ENCODE results near the gene VMAC.

The VMAC gene

DNA sequence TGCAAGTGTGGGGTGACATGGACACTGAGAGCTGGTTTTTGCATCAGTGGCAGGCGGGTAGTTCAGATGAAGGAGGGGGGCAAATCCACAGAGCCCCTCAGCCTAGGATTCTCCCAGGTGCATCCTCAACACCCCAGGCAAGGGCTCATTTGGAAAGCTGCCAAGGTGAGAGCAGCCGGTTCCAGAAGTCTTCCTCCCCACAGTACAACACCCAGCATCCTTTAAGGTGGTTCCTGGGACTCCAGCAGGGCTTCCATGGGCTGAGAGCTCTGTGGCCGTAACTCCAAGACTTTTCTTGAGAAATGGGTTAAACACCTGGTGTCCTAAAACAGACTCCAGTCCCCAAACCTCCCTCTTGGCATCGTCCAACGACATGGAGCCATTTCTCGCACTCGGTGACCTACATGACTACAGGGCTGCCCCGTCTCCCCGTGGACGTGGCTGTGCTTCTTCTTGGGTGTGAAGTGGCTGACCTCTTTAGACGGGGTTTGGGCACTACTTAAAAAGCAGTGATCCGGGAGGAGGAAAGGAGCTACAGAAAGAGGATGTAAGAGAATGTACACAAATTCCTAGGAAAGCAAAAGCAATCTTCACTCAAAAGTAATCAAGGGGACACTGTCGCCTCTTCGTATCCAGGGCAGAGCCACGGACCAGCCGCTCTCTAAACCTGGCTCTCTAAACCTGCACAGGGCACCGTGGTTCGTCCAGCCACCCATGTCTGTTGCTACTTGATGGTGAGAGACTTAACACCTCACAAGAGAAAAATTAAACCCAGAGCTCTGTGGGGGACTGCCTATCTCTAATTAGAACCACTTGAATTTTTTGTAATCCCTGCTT, 47.7 kb downstream of the VMAC start:
- DNase-seq (ENCODE audit: low spot score) = no peak

DNA sequence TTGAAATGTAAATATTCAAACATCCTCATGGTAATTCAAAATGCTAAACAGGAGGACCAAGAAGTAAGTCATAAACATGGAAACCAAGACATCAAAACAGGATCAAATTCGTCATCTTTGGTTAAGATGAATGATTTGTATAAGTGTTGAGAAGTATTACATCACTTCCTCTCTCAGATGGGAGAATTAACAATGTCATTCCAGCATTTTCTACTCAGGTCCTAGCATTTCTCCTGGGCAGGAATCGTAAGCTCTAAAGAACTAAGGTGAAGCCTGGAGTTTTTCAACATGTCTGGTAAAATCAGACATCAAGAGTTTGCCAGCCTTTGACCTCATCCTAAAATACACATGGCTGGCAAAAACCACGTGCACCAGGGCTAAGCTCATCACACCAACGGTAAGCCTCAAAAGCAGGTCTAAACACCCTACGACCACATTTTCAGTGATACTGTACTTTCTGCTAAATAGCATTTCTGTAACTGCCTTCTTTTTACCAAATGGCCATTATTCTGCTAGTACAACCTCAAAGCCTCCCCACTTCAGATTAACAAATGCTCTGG, 48.4 kb downstream of the VMAC start:
- DNase-seq (ENCODE audit: low spot score) = no peak

DNA sequence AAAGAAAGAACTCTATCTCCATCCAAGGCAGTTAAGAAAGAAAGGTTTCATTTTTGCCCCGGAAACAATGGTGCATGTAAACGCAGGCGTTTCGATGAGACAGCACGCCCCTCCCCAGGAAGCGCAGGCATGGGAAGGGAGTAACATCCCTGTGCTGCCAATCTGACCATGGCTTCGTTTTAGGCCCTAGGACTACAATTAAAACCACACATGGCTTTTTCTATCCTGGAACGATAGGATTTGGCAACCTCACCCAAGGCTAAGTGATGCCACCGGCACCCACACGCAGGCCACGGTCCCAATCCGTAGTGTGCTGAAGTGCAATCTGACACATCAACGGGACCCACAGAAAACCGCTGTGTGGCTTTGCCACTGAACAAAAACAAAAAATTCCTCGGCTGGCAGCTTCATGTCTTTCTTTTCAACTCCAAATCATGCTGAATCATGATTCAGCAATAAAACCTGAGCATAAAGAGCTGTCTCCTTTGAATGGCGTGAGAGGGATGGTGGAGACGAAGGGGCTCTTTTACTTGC, 49.1 kb downstream of the VMAC start:
- DNase-seq (ENCODE audit: low spot score) = no peak

DNA sequence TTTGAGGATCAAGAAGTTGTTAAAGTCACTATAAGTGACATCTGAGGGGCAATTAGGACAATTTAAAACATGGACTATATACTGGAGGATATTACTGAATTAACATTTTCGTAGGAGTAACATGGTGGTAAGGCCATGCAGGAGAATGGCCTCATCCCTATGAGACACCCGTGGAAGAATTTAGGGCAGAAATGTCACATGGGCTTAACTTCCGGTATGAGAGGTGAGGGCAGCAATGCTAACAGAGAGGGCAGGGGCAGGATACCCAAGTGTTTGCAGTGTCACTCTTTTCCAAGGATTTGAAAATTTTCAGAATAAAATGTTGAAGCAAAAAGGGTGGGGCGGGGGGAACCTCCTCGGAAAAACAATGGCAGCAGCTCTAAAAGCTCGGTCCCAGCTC, 49.6 kb downstream of the VMAC start:
- DNase-seq (ENCODE audit: low spot score) = no peak

DNA sequence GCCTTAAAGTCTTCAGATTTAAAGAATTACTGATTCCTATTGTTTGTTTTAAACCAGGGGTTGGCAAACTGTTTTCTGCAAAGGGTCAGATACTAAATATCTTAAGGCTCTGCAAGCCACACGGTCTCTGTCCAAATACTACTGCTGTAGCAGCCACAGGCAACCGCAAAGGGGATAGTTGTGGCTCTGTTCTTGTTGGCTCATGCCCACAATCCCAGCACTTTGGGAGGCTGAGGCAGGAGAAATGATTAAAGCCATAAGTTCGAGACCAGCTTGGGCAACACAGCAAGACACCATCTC, 50.9 kb downstream of the VMAC start:
- no peak for DNase-seq (ENCODE audit: low spot score)

DNA sequence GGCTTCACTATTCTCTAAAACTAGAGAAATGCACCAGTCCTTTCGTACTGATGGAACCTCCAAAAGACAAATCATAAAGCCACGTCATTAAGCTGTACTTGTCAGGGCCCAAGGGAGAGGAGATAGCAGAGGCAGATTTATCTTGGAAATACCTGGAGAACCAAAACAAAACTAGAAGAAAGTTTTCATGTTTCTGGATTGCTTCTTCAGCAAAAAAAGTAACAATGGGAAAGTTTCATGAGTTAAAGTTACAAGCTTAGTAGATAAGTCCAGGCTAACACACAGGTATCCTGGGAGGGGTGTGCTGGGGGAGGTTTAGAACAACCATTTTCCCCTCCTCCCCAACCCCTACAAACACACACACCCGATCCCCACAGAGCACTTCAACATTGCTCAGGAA, 51.7 kb downstream of the VMAC start:
- DNase-seq (ENCODE audit: low spot score) = no peak

DNA sequence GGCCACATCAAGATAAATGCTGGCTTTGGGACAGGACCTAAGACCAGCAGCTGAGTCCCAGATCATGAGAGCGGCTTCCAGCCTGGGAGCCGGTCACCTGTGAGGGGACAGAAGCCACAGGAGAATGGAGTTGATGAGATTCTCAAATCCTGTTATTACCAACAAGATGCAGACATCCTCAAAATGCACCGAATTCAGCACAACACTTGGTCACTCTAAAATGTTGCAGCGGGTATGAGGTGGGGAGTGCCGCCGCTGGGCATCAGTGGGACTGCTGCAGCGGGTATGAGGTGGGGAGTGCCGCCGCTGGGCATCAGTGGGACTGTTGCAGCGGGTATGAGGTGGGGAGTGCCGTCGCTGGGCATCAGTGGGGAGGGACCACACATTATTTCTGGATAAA, 52.1 kb downstream of the VMAC start:
- DNase-seq (ENCODE audit: low spot score) = no peak

DNA sequence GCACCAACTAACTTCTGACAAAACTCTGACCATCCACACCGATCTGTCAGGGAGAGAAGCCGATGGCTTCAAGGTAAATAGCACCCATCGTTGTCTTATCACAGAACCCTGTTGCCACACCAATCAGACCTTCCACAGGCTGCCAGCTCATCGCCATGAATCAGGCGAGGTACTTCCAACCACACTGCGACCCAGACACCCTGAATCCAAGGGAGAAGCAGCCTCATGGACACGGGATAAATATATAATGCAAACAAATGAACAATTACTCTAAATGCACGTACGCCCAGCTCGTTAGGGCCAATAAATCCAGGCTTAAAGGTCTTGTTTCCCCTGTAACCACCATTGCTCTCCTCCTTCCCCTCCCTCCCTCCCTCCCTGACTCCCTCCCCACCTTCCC, 52.5 kb downstream of the VMAC start:
- no peak for DNase-seq (ENCODE audit: low spot score)

DNA sequence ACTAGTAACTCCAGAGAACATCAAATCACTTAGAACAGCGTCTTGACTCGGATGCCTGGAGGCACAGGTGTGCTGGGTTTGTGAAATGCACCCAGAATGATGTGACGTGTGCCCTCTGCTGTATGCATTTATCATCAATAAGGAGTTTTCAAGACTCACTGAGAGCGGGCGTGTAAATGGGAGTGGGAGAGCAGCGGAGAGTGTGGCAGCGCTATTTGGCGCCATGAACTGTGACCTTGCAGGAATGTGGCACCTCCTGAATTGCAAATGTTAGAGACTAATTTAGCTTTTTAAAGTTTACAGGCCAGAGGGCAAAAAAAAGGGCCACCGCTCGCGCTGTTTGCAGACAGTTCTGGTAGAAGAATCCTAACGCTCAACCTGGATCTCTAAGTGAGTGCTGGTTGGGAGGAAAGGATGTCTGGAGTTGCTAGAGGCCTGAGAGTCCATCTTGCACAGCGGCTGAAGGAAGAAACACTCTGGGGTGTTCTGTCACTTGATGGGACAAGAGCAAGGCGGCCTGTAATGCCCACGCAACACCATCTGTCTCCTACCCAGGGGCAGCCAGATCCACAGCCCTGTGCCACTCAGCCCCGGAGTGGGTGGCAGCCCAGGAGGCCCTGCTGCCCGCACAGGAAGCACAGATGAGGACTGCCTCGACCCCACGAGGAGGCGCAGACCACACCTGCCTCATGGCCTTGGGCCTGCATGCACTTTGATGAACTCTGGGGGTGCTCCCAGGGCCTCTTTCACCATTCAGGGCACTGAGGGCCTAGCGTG, 53.6 kb downstream of the VMAC start:
- DNase-seq (ENCODE audit: low spot score) = no peak

DNA sequence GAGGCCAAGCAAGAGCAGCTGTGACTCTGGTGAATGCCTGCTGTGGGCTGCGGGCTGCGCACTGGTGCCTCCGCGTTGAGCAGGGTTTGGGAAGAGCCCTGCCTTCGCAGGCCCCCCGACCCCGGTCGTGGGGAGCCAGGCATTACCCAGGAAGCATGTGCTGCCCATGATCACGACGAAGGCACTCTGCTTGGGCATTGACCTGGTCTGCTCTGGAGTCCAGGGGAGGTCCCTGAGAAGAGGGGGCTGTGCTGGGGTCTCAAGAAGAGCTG, 54.1 kb downstream of the VMAC start:
- no peak for DNase-seq (ENCODE audit: low spot score)

DNA sequence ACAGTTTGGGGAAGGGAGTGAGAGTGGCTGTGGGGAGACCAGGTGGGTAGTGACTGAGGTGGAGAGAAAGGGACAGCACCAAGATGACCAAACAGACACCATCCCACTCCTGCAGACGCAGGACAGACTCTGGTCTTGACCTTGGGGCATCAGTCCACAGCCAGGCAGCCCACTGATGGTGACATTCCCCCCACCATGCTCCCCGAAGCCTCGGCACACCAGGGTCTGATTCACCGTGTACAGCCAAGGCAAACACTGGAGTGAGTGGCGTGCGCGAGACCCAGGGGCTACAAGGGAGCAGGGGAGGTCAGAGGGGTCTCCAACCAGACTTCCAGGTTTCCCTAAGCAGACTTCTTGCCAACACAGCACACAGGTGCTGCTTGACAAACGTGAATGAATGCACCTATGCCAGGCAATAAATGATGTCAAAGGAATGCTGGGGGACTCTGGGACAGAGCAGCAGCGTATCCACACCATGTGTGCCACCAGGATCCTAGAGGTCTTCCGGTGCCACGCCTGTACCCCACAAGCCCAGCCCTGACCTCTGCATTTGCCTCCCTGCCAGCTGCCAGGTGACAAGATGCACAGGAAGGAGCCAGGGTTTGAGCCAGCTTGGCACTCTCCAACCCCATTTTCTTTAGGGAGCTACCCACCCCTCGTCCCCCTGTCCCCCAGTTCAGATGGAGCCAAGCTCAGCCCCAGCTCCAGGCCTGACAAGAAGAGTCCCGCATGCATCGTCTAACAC, 54.8 kb downstream of the VMAC start:
- no peak for DNase-seq (ENCODE audit: low spot score)

Data from Ammon's horn (tissue), 1 donor.